Vagina (tissue), 2 donors: ENCODE data around the gene ZNF142.

Source experiments
- CTCF ChIP-seq, 3 experiments: fragments of 450-650 bp in 2 of 3; fragments of 200-600 bp in 1 of 3; sonication (generic) in 1 of 3; IDR thresholded peaks; one replicate each; pipeline ENCODE4 v1.5.1; 2017 to 2019; ENCODE audit warnings: antibody characterized with exemption in 3 of 3, mild to moderate bottlenecking in 2 of 3, moderate library complexity in 2 of 3
- POLR2A ChIP-seq, 2 donors: fragments of 450-650 bp; IDR thresholded peaks; one replicate each; pipeline ENCODE4 v1.6.1; 2017; ENCODE audit warnings: antibody characterized with exemption in 2 of 2, mild to moderate bottlenecking in 2 of 2, moderate library complexity in 2 of 2
- POLR2AphosphoS5 ChIP-seq, 2 donors: sonication (generic); formaldehyde crosslinking; IDR thresholded peaks; one replicate each; pipeline ENCODE4 v1.9.0; 2017; ENCODE audit warnings: antibody characterized with exemption in 2 of 2, mild to moderate bottlenecking in 2 of 2, low read depth in 1 of 2; ENCODE audit not compliant: insufficient read depth in 1 of 2

GRCh38 chr2:218679119-218679518, 19.7 kb upstream of the ZNF142 start:
- no peak for TF ChIP-seq CTCF (IDR thresholded peaks at IDR 0.05)
- TF ChIP-seq POLR2AphosphoS5 (IDR thresholded peaks at IDR 0.05; ENCODE audit: insufficient read depth in 1 of 2, low read depth in 1 of 2) = no peak
- TF ChIP-seq POLR2A (IDR thresholded peaks at IDR 0.05) = no peak
